Stomach (tissue), 9 donors: Measurements from ENCODE around the gene SIGLEC12. TPM values are rescaled to one million over a fixed set of nuclear protein-coding genes. Genes with fewer than 3 reads are reported as not detected.
A peak's percentile ranks its signal among the peaks of the same experiment; 100 is the strongest.

Experiments
- DNase-seq, 2 donors: peaks; one replicate each; pipeline versions ENCODE4 v3.0.0 to v3.0.0-alpha.2; 2013 to 2019
- H3K27ac ChIP-seq, 5 donors: fragments of 200-600 bp in 4 of 5; sonication (generic) in 4 of 5; one replicate each; pipeline ENCODE4 v1.5.1; 2013 to 2019; ENCODE audit warnings: mild to moderate bottlenecking in 1 of 5, moderate library complexity in 1 of 5
- H3K27me3 ChIP-seq, 3 donors: fragments of 200-600 bp; sonication (generic); one replicate each; pipeline ENCODE4 v1.5.1; 2017 to 2019; ENCODE audit warnings: mixed run types in 1 of 3
- H3K36me3 ChIP-seq, 4 donors: fragments of 200-600 bp; sonication (generic); 1 replicate in 3 of 4; 2 replicates in 1 of 4; pipeline ENCODE4 v1.5.1; 2016 to 2019
- H3K4me1 ChIP-seq, 4 donors: fragments of 200-600 bp; sonication (generic); one replicate each; pipeline ENCODE4 v1.5.1; 2016 to 2019
- H3K4me3 ChIP-seq, 4 donors: fragments of 200-600 bp; sonication (generic) in 3 of 4; one replicate each; pipeline ENCODE4 v1.5.1; 2016 to 2019; ENCODE audit warnings: mild to moderate bottlenecking in 1 of 4
- H3K9me3 ChIP-seq, 4 donors: fragments of 200-600 bp; sonication (generic); one replicate each; pipeline ENCODE4 v1.5.1; 2016 to 2019
- CTCF ChIP-seq, 7 experiments: fragments of 450-650 bp in 4 of 7; fragments of 200-600 bp in 3 of 7; sonication (generic) in 3 of 7; IDR thresholded peaks; one replicate each; pipeline ENCODE4 v1.5.1; 2016 to 2019; ENCODE audit warnings: antibody characterized with exemption in 7 of 7, control low read depth in 2 of 7, mild to moderate bottlenecking in 1 of 7
- EP300 ChIP-seq: sonication (generic); formaldehyde crosslinking; IDR thresholded peaks from one replicate; pipeline ENCODE4 v1.6.1; 2017; ENCODE audit warnings: antibody characterized with exemption
- POLR2A ChIP-seq, 4 donors: fragments of 450-650 bp; IDR thresholded peaks; one replicate each; pipeline ENCODE4 v1.6.1; 2016; ENCODE audit warnings: antibody characterized with exemption in 4 of 4, control low read depth in 2 of 4, mild to moderate bottlenecking in 1 of 4, moderate library complexity in 1 of 4
- POLR2AphosphoS5 ChIP-seq, 3 donors: sonication (generic); formaldehyde crosslinking; IDR thresholded peaks; one replicate each; pipeline ENCODE4 v1.6.1; 2016; ENCODE audit warnings: antibody characterized with exemption in 3 of 3
- WGBS, 5 donors: extraction: QIAGEN DNeasy Blood & Tissue Kit in 3 of 5; methylation state at CpG; one replicate each; pipeline versions ENCODE4 v1.1.5 to v1.1.7; 2013 to 2018; 5-methylcytosine and 5-hydroxymethylcytosine counted together
- intact Hi-C: fragments of 100-400 bp; cut with DNase I; formaldehyde crosslinking; loops from one replicate; pipeline ENCODE4 v1.15.1; 2023; ENCODE audit warnings: low total_unique reads
- polyA plus RNA-seq, 3 donors: library from polyadenylated mRNA; stranded (reverse); fragments of 200-250 nt; gene quantifications; one replicate each; pipeline ENCODE4 v1.2.3, GENCODE V29; 2013
- total RNA-seq, 5 donors: library from RNA; depleted of rRNA; stranded (reverse); fragments of >200 nt; gene quantifications; one replicate each; pipeline versions ENCODE4 v1.1.0 to v1.2.3, GENCODE V29; 2014 to 2016
- donor health status: healthy with polysubstance abuse.
- donor health status: Bipolar disorder and iron deficiency.
- donor health status: healthy.

SIGLEC12 gene
- total and polyA plus RNA-seq, 8 donors: 0.10 to 1.2 (median 0.37) TPM; not detected in 5

- Histone ChIP-seq H3K4me3 (no peak overlapping the region), H3K27me3 (peaks cover 0 to 87% (median 14%) of the 10 kb centered on the region in 3 donors), H3K36me3 (no peaks in the 10 kb centered on the region), H3K4me1 (no peaks in the 10 kb centered on the region), H3K9me3 (peaks cover 0 to 7% (median 0%) of the 10 kb centered on the region in 4 donors), H3K27ac (no peak overlapping the region)
- WGBS, 5 donors: 65 to 73% (median 66%) methylated on average over 5 of the region's 5 CpGs
- TF ChIP-seq POLR2AphosphoS5 (IDR thresholded peaks at IDR 0.05): no peak
- TF ChIP-seq POLR2A (IDR thresholded peaks at IDR 0.05): no peak
- no peak for TF ChIP-seq EP300
- TF ChIP-seq CTCF (IDR thresholded peaks at IDR 0.05): no peak
- no peak for DNase-seq
- intact Hi-C loops: no loop called here
Measured at GRCh38 chr19:51548213-51548651, 46.6 kb upstream of the SIGLEC12 start.

- Histone ChIP-seq H3K36me3 (no peaks in the 10 kb centered on the region), H3K27me3 (peaks cover 0 to 87% (median 14%) of the 10 kb centered on the region in 3 donors), H3K9me3 (peaks cover 0 to 6% (median 0%) of the 10 kb centered on the region in 4 donors), H3K4me3 (no peak overlapping the region), H3K4me1 (no peaks in the 10 kb centered on the region), H3K27ac (no peak overlapping the region)
- 37 to 43% (median 39%) methylated on average over 6 to 7 of the region's 7 CpGs for WGBS, 5 donors
- intact Hi-C loops: no loop called here
- TF ChIP-seq CTCF (IDR thresholded peaks at IDR 0.05) (no peak), POLR2A (IDR thresholded peaks at IDR 0.05) (no peak), EP300 (no peak), POLR2AphosphoS5 (IDR thresholded peaks at IDR 0.05) (no peak)
- no peak for DNase-seq
Measured at GRCh38 chr19:51547397-51548212, 46.0 kb upstream of the SIGLEC12 start.

- H3K4me3 ChIP-seq: no peak overlapping the region
- peaks cover 0 to 6% (median 0%) of the 10 kb centered on the region in 4 donors for H3K9me3 ChIP-seq
- H3K27ac ChIP-seq: no peak overlapping the region
- no peaks in the 10 kb centered on the region for H3K36me3 ChIP-seq
- DNase-seq: peak in 1 of 2 donors; percentile 15
- TF ChIP-seq POLR2A (IDR thresholded peaks at IDR 0.05) (no peak), CTCF (IDR thresholded peaks at IDR 0.05) (no peak), POLR2AphosphoS5 (IDR thresholded peaks at IDR 0.05) (no peak), EP300 (no peak)
- H3K4me1 ChIP-seq: no peaks in the 10 kb centered on the region
- peaks cover 0 to 85% (median 14%) of the 10 kb centered on the region in 3 donors for H3K27me3 ChIP-seq
- intact Hi-C loops: no loop called here
- WGBS, 5 donors: 32 to 48% (median 38%) methylated on average over 10 of the region's 10 CpGs
Measured at GRCh38 chr19:51546650-51547396, 45.2 kb upstream of the SIGLEC12 start.

- Histone ChIP-seq H3K4me3 (no peak overlapping the region), H3K27me3 (peaks cover 0 to 85% (median 14%) of the 10 kb centered on the region in 3 donors), H3K9me3 (peaks cover 0 to 3% (median 0%) of the 10 kb centered on the region in 4 donors), H3K4me1 (no peaks in the 10 kb centered on the region), H3K36me3 (no peaks in the 10 kb centered on the region), H3K27ac (no peak overlapping the region)
- 42 to 70% (median 58%) methylated on average over 5 of the region's 5 CpGs for WGBS, 5 donors
- intact Hi-C loops: no loop called here
- DNase-seq: no peak
- TF ChIP-seq EP300 (no peak), POLR2A (IDR thresholded peaks at IDR 0.05) (no peak), POLR2AphosphoS5 (IDR thresholded peaks at IDR 0.05) (no peak), CTCF (IDR thresholded peaks at IDR 0.05) (no peak)
Measured at GRCh38 chr19:51546107-51546649, 44.6 kb upstream of the SIGLEC12 start.
